Middle frontal gyrus (tissue), 1 donor: ENCODE data around the gene ROBO4.

Source experiments
- DNase-seq: peaks from one replicate; pipeline ENCODE4 v3.0.0-alpha.2; 2015; ENCODE audit warnings: low spot score; ENCODE audit errors: extremely low spot score

Gene ROBO4

GRCh38 chr11:124844664-124845079 lies 53.0 kb downstream of the ROBO4 start:
- DNase-seq = no peak

GRCh38 chr11:124843616-124843910 lies 54.1 kb downstream of the ROBO4 start:
- no peak for DNase-seq

- no peak for DNase-seq
These were observed 55.4 kb downstream of the ROBO4 start for GRCh38 chr11:124842305-124842704.

GRCh38 chr11:124841840-124842239 lies 55.8 kb downstream of the ROBO4 start:
- no peak for DNase-seq

- DNase-seq = no peak
These were observed 56.5 kb downstream of the ROBO4 start for GRCh38 chr11:124841201-124841600.

- no peak for DNase-seq
These were observed 57.0 kb downstream of the ROBO4 start for GRCh38 chr11:124840666-124841065.

- DNase-seq = no peak
These were observed 57.6 kb downstream of the ROBO4 start for GRCh38 chr11:124839972-124840621.

- DNase-seq = no peak
These were observed 58.3 kb downstream of the ROBO4 start for GRCh38 chr11:124839128-124839971.

GRCh38 chr11:124838805-124839127 lies 58.9 kb downstream of the ROBO4 start:
- no peak for DNase-seq

- peak; percentile 33 for DNase-seq
These were observed 60.2 kb downstream of the ROBO4 start for GRCh38 chr11:124837491-124837856.

GRCh38 chr11:124835918-124836317 lies 61.7 kb downstream of the ROBO4 start:
- no peak for DNase-seq

- no peak for DNase-seq
These were observed 63.0 kb downstream of the ROBO4 start for GRCh38 chr11:124834526-124835180.
